Hepatocyte (in vitro differentiated cells): ENCODE data around the gene BACH1.

Source experiments
- EZH2 ChIP-seq: fragments of 200-600 bp; sonication (generic); IDR thresholded peaks from 2 replicates; pipeline ENCODE4 v1.6.1; 2016; ENCODE audit warnings: antibody characterized with exemption, mild to moderate bottlenecking, borderline replicate concordance
- TF ChIP-seq, protein P1 (sequence below): fragments of 200-600 bp; sonication (generic); IDR thresholded peaks from 2 replicates; pipeline ENCODE4 v1.5.1; 2016; ENCODE audit warnings: antibody characterized with exemption, mild to moderate bottlenecking; ENCODE audit not compliant: poor library complexity

DNA sequence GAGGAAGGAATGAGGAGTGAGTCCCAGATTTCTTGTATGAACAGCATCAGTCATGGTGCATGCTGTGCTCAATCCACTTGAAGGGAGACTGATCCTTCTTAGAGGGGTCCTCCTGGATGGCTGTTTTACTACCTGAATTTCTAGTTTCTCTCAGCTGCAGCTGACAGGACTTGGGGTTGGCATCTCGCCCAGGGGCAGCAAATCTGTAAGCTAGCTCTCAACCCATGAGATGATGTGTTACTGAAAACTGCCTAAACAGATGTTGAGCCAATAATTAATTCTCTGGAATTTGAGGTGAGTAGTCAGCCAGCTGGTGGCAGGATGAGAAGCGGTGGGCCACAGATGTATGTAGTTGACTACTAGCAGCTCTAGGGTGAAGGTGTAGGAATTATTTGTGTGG is 19.6 kb downstream of the BACH1 start:
- TF ChIP-seq, protein P1, sequence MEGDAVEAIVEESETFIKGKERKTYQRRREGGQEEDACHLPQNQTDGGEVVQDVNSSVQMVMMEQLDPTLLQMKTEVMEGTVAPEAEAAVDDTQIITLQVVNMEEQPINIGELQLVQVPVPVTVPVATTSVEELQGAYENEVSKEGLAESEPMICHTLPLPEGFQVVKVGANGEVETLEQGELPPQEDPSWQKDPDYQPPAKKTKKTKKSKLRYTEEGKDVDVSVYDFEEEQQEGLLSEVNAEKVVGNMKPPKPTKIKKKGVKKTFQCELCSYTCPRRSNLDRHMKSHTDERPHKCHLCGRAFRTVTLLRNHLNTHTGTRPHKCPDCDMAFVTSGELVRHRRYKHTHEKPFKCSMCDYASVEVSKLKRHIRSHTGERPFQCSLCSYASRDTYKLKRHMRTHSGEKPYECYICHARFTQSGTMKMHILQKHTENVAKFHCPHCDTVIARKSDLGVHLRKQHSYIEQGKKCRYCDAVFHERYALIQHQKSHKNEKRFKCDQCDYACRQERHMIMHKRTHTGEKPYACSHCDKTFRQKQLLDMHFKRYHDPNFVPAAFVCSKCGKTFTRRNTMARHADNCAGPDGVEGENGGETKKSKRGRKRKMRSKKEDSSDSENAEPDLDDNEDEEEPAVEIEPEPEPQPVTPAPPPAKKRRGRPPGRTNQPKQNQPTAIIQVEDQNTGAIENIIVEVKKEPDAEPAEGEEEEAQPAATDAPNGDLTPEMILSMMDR, result no peak
- no peak for TF ChIP-seq EZH2
